Measurements from ENCODE around the gene NCKIPSD. TPM values are rescaled to one million over a fixed set of nuclear protein-coding genes. Genes with fewer than 3 reads are reported as not detected.
A peak's percentile ranks its signal among the peaks of the same experiment; 100 is the strongest.

Gene NCKIPSD
- total RNA-seq, 2 experiments from 2014 or later, result 36.5 to 38.5 TPM

- POLR2A ChIA-PET, result interaction anchor here (0.7 kb wide), 2 partner anchors 215 to 263 kb away, joined by 4 to 5 read pairs; no protein-coding TSS in a partner anchor
- peaks cover 19% of the 10 kb centered on the region for H3K36me3 Mint-ChIP-seq
- intact Hi-C loops (cut with micrococcal nuclease), result loop anchor here (5.0 kb wide), 3 partner anchors 53 to 377 kb away; partner anchors contain the start of genes CELSR3, NDUFAF3 and QRICH1
- CTCF ChIA-PET, result interaction anchor here (0.7 to 2.3 kb wide), 3 partner anchors 21 to 198 kb away, joined by 3 to 6 read pairs (median 3); partner anchors contain the start of gene NCKIPSD
- peak overlapping the region; percentile 96 for H3K4me3 Mint-ChIP-seq
- DNase-seq, result no peak
- no peaks in the 10 kb centered on the region for H3K9me3 Mint-ChIP-seq
- H3K27me3 Mint-ChIP-seq, result no peaks in the 10 kb centered on the region
- peaks cover 34% of the 10 kb centered on the region for H3K4me1 Mint-ChIP-seq (ENCODE audit: low read depth)
- H3K27ac Mint-ChIP-seq, result peak overlapping the region; percentile 87
Measured at GRCh38 chr3:48715174-48715800, 29.6 kb upstream of the NCKIPSD start.

- ChIA-PET POLR2A (no interaction called here), CTCF (interaction anchor here (0.5 kb wide), 1 partner anchor 30 kb away, joined by 3 read pairs; no protein-coding TSS in a partner anchor)
- Mint-ChIP-seq H3K27me3 (no peaks in the 10 kb centered on the region), H3K27ac (no peak overlapping the region), H3K4me3 (no peak overlapping the region), H3K9me3 (no peaks in the 10 kb centered on the region), H3K4me1 (ENCODE audit: low read depth) (peaks cover 52% of the 10 kb centered on the region), H3K36me3 (peaks cover 23% of the 10 kb centered on the region)
- DNase-seq, result no peak
- intact Hi-C loops (cut with micrococcal nuclease), result no loop called here
Measured at GRCh38 chr3:48711727-48712126, 26.0 kb upstream of the NCKIPSD start.

- ChIA-PET CTCF (interaction anchor here (1.4 kb wide), 1 partner anchor 23 kb away, joined by 6 read pairs; the partner anchor contains the start of gene NCKIPSD), POLR2A (interaction anchor here (0.6 to 3.7 kb wide), 4 partner anchors 8 to 128 kb away, joined by 3 to 13 read pairs (median 4); partner anchors contain the start of gene IP6K2)
- Mint-ChIP-seq H3K36me3 (peaks cover 18% of the 10 kb centered on the region), H3K27me3 (no peaks in the 10 kb centered on the region), H3K9me3 (no peaks in the 10 kb centered on the region), H3K4me3 (no peak overlapping the region), H3K4me1 (ENCODE audit: low read depth) (peaks cover 34% of the 10 kb centered on the region), H3K27ac (peak overlapping the region; percentile 84)
- DNase-seq, result no peak
- intact Hi-C loops (cut with micrococcal nuclease), result no loop called here
Measured at GRCh38 chr3:48709051-48709461, 23.3 kb upstream of the NCKIPSD start.

GRCh38 chr3:48708481-48708889 lies 22.8 kb upstream of the NCKIPSD start:
- ChIA-PET POLR2A (interaction anchor here (0.6 to 3.7 kb wide), 4 partner anchors 9 to 129 kb away, joined by 3 to 13 read pairs (median 4); partner anchors contain the start of gene IP6K2), CTCF (interaction anchor here (1.4 kb wide), 1 partner anchor 22 kb away, joined by 6 read pairs; the partner anchor contains the start of gene NCKIPSD)
- Mint-ChIP-seq H3K4me3 (no peak overlapping the region), H3K27me3 (no peaks in the 10 kb centered on the region), H3K9me3 (no peaks in the 10 kb centered on the region), H3K36me3 (peaks cover 19% of the 10 kb centered on the region), H3K4me1 (ENCODE audit: low read depth) (peaks cover 35% of the 10 kb centered on the region), H3K27ac (peak overlapping the region; percentile 84)
- peak; percentile 38 for DNase-seq
- intact Hi-C loops (cut with micrococcal nuclease), result no loop called here

GRCh38 chr3:48707157-48707556 lies 21.4 kb upstream of the NCKIPSD start:
- Mint-ChIP-seq H3K9me3 (no peaks in the 10 kb centered on the region), H3K36me3 (peaks cover 19% of the 10 kb centered on the region), H3K27me3 (no peaks in the 10 kb centered on the region), H3K27ac (no peak overlapping the region), H3K4me3 (no peak overlapping the region), H3K4me1 (ENCODE audit: low read depth) (peaks cover 39% of the 10 kb centered on the region)
- intact Hi-C loops (cut with micrococcal nuclease), result no loop called here
- CTCF ChIA-PET, result interaction anchor here (0.6 to 1.2 kb wide), 2 partner anchors 21 kb away, joined by 5 to 6 read pairs; partner anchors contain the start of gene NCKIPSD
- no peak for DNase-seq
- POLR2A ChIA-PET, result interaction anchor here (0.6 to 3.7 kb wide), 2 partner anchors 10 to 57 kb away, joined by 3 to 13 read pairs; partner anchors contain the start of gene IP6K2

- H3K27ac Mint-ChIP-seq, result no peak overlapping the region
- ChIA-PET CTCF (no interaction called here), POLR2A (no interaction called here)
- no peak for DNase-seq
- intact Hi-C loops (cut with micrococcal nuclease), result no loop called here
- H3K4me3 Mint-ChIP-seq, result no peak overlapping the region
- H3K36me3 Mint-ChIP-seq, result peaks cover 16% of the 10 kb centered on the region
- H3K27me3 Mint-ChIP-seq, result no peaks in the 10 kb centered on the region
- H3K4me1 Mint-ChIP-seq (ENCODE audit: low read depth), result peaks cover 33% of the 10 kb centered on the region
- no peaks in the 10 kb centered on the region for H3K9me3 Mint-ChIP-seq
Measured at GRCh38 chr3:48702320-48702920, 16.7 kb upstream of the NCKIPSD start.

GRCh38 chr3:48700731-48701405 lies 15.2 kb upstream of the NCKIPSD start:
- CTCF ChIA-PET, result no interaction called here
- POLR2A ChIA-PET, result no interaction called here
- no peak overlapping the region for H3K27ac Mint-ChIP-seq
- peaks cover 19% of the 10 kb centered on the region for H3K36me3 Mint-ChIP-seq
- no peak for DNase-seq
- H3K4me3 Mint-ChIP-seq, result no peak overlapping the region
- no peaks in the 10 kb centered on the region for H3K27me3 Mint-ChIP-seq
- H3K9me3 Mint-ChIP-seq, result no peaks in the 10 kb centered on the region
- H3K4me1 Mint-ChIP-seq (ENCODE audit: low read depth), result peaks cover 35% of the 10 kb centered on the region
- intact Hi-C loops (cut with micrococcal nuclease), result no loop called here

GRCh38 chr3:48698891-48699290 lies 13.2 kb upstream of the NCKIPSD start:
- POLR2A ChIA-PET, result interaction anchor here (0.8 kb wide), 1 partner anchor 18 kb away, joined by 3 read pairs; the partner anchor contains the start of gene IP6K2
- peaks cover 19% of the 10 kb centered on the region for H3K36me3 Mint-ChIP-seq

GRCh38 chr3:48697952-48698351 lies 12.2 kb upstream of the NCKIPSD start:
- CTCF ChIA-PET, result interaction anchor here (0.6 to 1.6 kb wide), 4 partner anchors 12 to 413 kb away, joined by 3 to 9 read pairs (median 5); partner anchors contain the start of genes NCKIPSD and WDR6
- no peak for DNase-seq
- H3K4me1 Mint-ChIP-seq (ENCODE audit: low read depth), result peaks cover 31% of the 10 kb centered on the region
- no peaks in the 10 kb centered on the region for H3K27me3 Mint-ChIP-seq
- POLR2A ChIA-PET, result no interaction called here
- peaks cover 25% of the 10 kb centered on the region for H3K36me3 Mint-ChIP-seq
- intact Hi-C loops (cut with micrococcal nuclease), result no loop called here
- no peak overlapping the region for H3K27ac Mint-ChIP-seq
- H3K4me3 Mint-ChIP-seq, result no peak overlapping the region
- H3K9me3 Mint-ChIP-seq, result no peaks in the 10 kb centered on the region

More at GRCh38 chr3:48698891-48699290, 13.2 kb upstream of the NCKIPSD start:
- Mint-ChIP-seq H3K27ac (no peak overlapping the region), H3K4me1 (ENCODE audit: low read depth) (peaks cover 33% of the 10 kb centered on the region), H3K4me3 (no peak overlapping the region), H3K27me3 (no peaks in the 10 kb centered on the region), H3K9me3 (no peaks in the 10 kb centered on the region)
- CTCF ChIA-PET, result interaction anchor here (0.9 to 1.8 kb wide), 3 partner anchors 15 to 308 kb away, joined by 4 to 6 read pairs (median 5); partner anchors contain the start of gene WDR6
- intact Hi-C loops (cut with micrococcal nuclease), result no loop called here
- DNase-seq, result no peak

- Mint-ChIP-seq H3K36me3 (peaks cover 32% of the 10 kb centered on the region), H3K27me3 (no peaks in the 10 kb centered on the region), H3K27ac (peak overlapping the region; percentile 42), H3K4me1 (ENCODE audit: low read depth) (peaks cover 23% of the 10 kb centered on the region), H3K4me3 (no peak overlapping the region), H3K9me3 (no peaks in the 10 kb centered on the region)
- intact Hi-C loops (cut with micrococcal nuclease), result no loop called here
- ChIA-PET CTCF (interaction anchor here (1.0 to 1.4 kb wide), 3 partner anchors 10 to 261 kb away, joined by 3 to 10 read pairs (median 9); partner anchors contain the start of gene NCKIPSD), POLR2A (interaction anchor here (0.8 kb wide), 1 partner anchor 12 kb away, joined by 3 read pairs; no protein-coding TSS in a partner anchor)
- DNase-seq, result no peak
Measured at GRCh38 chr3:48696601-48697000, 10.9 kb upstream of the NCKIPSD start.

- POLR2A ChIA-PET, result interaction anchor here (0.8 kb wide), 1 partner anchor 13 kb away, joined by 3 read pairs; no protein-coding TSS in a partner anchor
- no peak for DNase-seq
- no peaks in the 10 kb centered on the region for H3K9me3 Mint-ChIP-seq
- no peak overlapping the region for H3K27ac Mint-ChIP-seq
- peaks cover 35% of the 10 kb centered on the region for H3K36me3 Mint-ChIP-seq
- no peak overlapping the region for H3K4me3 Mint-ChIP-seq
- H3K4me1 Mint-ChIP-seq (ENCODE audit: low read depth), result peaks cover 23% of the 10 kb centered on the region
- CTCF ChIA-PET, result interaction anchor here (1.0 to 1.2 kb wide), 3 partner anchors 10 to 260 kb away, joined by 3 to 10 read pairs (median 3); partner anchors contain the start of gene NCKIPSD
- intact Hi-C loops (cut with micrococcal nuclease), result no loop called here
- no peaks in the 10 kb centered on the region for H3K27me3 Mint-ChIP-seq
Measured at GRCh38 chr3:48696156-48696555, 10.4 kb upstream of the NCKIPSD start.
